Measurements from ENCODE around the gene TRIM24. TPM values are rescaled to one million over a fixed set of nuclear protein-coding genes. Genes with fewer than 3 reads are reported as not detected.

Gene TRIM24
- total RNA-seq, 1 donor from 2014 or later = 23.9 TPM

GRCh38 chr7:138505361-138505873 is 45.4 kb downstream of the TRIM24 start:
- H3K4me1 ChIP-seq = no peaks in the 10 kb centered on the region
- H3K27me3 ChIP-seq = no peaks in the 10 kb centered on the region
- ATAC-seq (no peak), DNase-seq (no peak)
- no peak for TF ChIP-seq CTCF (IDR thresholded peaks at IDR 0.05)
- H3K27ac ChIP-seq = no peak overlapping the region
- H3K4me3 ChIP-seq = no peak overlapping the region
- no peaks in the 10 kb centered on the region for H3K9me3 ChIP-seq
- H3K36me3 ChIP-seq = peaks cover 16% of the 10 kb centered on the region
- intact Hi-C loops (cut with DNase I) = no loop called here

- no peak for TF ChIP-seq CTCF (IDR thresholded peaks at IDR 0.05)
- no peaks in the 10 kb centered on the region for H3K4me1 ChIP-seq
- H3K27me3 ChIP-seq = no peaks in the 10 kb centered on the region
- H3K27ac ChIP-seq = no peak overlapping the region
- H3K36me3 ChIP-seq = peaks cover 16% of the 10 kb centered on the region
- DNase-seq = no peak
- intact Hi-C loops (cut with DNase I) = no loop called here
- no peak overlapping the region for H3K4me3 ChIP-seq
- ATAC-seq = no peak
- H3K9me3 ChIP-seq = no peaks in the 10 kb centered on the region
Observed at GRCh38 chr7:138506764-138507163, 46.7 kb downstream of the TRIM24 start.

DNA sequence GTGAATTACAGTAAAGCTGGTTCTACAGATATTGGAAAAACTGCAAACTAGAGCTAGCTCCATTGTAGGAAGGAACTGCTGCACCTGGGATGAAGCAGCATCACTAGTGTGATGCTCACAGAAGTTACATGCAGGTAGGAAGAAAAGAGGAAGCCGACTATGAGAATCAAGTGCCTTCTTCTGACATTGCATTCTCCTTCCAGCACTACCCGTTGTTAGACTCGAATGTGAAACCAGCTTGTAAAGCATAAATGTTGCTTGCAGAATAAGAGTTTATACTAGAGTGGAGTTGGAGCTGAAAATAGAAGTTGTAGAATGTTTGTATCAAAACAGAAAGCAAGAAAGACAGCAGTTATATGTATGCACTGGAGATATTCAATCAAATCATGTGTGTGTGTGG is 49.9 kb downstream of the TRIM24 start:
- H3K27me3 ChIP-seq = no peaks in the 10 kb centered on the region

DNA sequence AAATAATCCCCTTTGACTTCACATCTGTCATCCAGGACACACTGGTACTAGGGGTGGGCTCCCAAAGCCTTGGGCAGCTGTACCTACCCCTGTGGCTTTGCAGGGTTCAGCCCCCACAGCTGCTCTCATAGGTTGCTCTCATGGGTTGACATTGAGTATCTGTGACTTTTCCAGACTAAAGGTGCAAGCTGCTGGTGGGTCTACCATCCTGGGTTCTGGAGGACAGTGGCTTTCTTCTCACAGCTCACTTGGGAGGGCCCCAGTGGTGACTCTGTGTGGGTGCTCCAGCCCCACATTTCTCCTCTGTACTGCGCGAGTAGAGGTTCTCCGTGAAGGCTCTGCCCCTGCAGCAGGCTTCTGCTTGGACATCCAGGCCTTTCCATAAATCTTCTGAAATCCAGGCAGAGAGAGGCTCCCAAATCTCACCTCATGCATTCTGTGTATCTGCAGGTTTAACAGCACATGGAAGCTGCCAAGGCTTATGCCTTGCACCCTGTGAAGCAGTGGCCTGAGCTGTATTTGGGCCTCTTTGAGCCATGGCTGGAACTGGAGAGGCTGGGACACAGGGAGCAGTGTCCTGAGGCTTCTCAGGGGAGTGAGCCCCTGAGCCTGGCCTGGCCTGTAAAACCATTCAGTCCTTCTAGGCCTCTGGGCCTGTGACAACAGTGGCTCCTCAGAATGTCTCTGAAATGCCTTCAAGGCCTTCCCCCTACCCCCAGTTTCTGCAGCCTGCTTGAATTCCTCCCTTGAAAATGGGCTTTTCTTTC is 52.2 kb downstream of the TRIM24 start:
- peaks cover 16% of the 10 kb centered on the region for H3K36me3 ChIP-seq
- no peak overlapping the region for H3K4me3 ChIP-seq
- ATAC-seq (peak; percentile 22), DNase-seq (no peak)
- intact Hi-C loops (cut with DNase I) = no loop called here
- H3K4me1 ChIP-seq = no peaks in the 10 kb centered on the region
- TF ChIP-seq CTCF (IDR thresholded peaks at IDR 0.05) = no peak
- H3K27me3 ChIP-seq = no peaks in the 10 kb centered on the region
- no peaks in the 10 kb centered on the region for H3K9me3 ChIP-seq
- no peak overlapping the region for H3K27ac ChIP-seq

More for the DNA sequence above, 49.9 kb downstream of the TRIM24 start:
- no peak for TF ChIP-seq CTCF (IDR thresholded peaks at IDR 0.05)
- no peak overlapping the region for H3K4me3 ChIP-seq
- H3K36me3 ChIP-seq = peaks cover 13% of the 10 kb centered on the region
- no peak overlapping the region for H3K27ac ChIP-seq
- intact Hi-C loops (cut with DNase I) = no loop called here
- DNase-seq = no peak
- H3K4me1 ChIP-seq = no peaks in the 10 kb centered on the region
- H3K9me3 ChIP-seq = no peaks in the 10 kb centered on the region
- ATAC-seq = no peak

GRCh38 chr7:138512885-138513284 is 52.8 kb downstream of the TRIM24 start:
- intact Hi-C loops (cut with DNase I) = no loop called here
- Histone ChIP-seq H3K36me3 (peaks cover 16% of the 10 kb centered on the region), H3K27me3 (no peaks in the 10 kb centered on the region), H3K4me3 (no peak overlapping the region), H3K27ac (no peak overlapping the region), H3K4me1 (no peaks in the 10 kb centered on the region), H3K9me3 (no peaks in the 10 kb centered on the region)
- TF ChIP-seq CTCF (IDR thresholded peaks at IDR 0.05) = no peak
- ATAC-seq = no peak
- no peak for DNase-seq
